HG02981 (cell line): Measurements from ENCODE around the gene PPP3CA.
"Not testable (repeated sequence)": the region's sequence is repeated elsewhere in the genome, so short reads cannot be mapped to it uniquely, and the experiment has no call there.

Experiments used
- ATAC-seq: cut with Tn5 transposase; IDR thresholded peaks from one replicate; pipeline ENCODE4 v1.9.1; 2021; ENCODE audit warnings: mild to moderate bottlenecking, moderate library complexity; ENCODE audit not compliant: unreplicated experiment

The PPP3CA gene

GRCh38 chr4:101258883-101259282 is 88.4 kb downstream of the PPP3CA start:
- no peak for ATAC-seq

DNA sequence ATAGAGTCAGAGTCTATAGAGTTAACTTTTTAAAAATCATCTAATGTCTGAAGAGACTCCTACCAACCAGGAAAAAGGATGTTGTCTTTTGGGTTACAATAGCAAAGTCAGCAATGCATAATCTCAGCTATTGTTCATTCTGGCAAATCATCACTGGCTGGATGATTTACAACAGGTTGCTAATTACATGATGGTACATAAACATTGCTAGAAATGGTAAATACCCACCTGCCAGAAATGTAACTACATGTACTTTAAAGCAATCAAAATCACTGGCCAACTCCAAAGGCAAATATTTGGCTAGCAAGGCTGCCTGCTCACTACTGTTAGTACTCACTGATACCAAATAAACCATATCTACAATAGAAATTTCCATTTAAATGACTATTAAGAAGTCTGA is 91.1 kb downstream of the PPP3CA start:
- ATAC-seq = no peak

DNA sequence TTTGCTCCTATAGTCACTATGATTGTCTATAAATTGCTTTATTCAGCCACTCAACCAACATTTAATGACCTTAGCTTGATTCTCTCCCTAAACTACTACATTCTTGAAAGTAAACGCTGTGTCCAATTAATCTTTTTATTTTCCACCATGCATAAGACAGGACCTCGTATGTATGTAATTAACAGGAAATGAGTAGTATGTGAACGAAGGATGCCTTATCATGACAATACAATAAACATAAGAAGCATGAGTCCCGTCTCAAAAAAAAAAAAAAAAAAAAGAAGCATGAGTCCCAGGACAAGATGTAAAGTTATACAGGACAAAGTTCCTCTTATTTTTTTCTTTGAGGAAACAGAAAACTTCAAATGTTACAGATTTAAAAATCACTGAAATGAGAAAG is 92.5 kb downstream of the PPP3CA start:
- no peak for ATAC-seq

GRCh38 chr4:101253121-101253520 is 94.2 kb downstream of the PPP3CA start:
- no peak for ATAC-seq

- peak; percentile 48 for ATAC-seq
Observed at GRCh38 chr4:101252721-101253120, 94.6 kb downstream of the PPP3CA start.

DNA sequence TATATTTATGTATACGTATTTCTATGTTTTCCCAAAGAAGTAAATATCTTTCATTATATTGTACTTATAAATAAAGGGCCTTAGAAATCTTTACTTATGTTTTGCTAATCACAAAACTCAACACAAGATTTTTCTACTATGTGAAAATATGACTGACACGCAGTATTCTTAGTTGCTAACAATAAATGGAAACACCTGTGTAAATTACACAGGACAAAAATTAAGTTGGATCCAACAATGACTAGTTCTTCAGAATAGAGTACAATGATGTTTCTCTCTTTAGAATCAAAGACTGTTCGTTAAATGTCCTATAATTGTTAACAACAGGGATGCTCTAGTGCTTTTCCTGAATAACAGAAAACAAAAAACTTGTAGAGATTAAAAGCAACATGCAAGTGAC is 96.1 kb downstream of the PPP3CA start:
- no peak for ATAC-seq

GRCh38 chr4:101244349-101244748 is 103.0 kb downstream of the PPP3CA start:
- no peak for ATAC-seq

- no peak for ATAC-seq
Observed at GRCh38 chr4:101242441-101242840, 104.9 kb downstream of the PPP3CA start.

GRCh38 chr4:101240099-101240498 is 107.2 kb downstream of the PPP3CA start:
- ATAC-seq = no peak

DNA sequence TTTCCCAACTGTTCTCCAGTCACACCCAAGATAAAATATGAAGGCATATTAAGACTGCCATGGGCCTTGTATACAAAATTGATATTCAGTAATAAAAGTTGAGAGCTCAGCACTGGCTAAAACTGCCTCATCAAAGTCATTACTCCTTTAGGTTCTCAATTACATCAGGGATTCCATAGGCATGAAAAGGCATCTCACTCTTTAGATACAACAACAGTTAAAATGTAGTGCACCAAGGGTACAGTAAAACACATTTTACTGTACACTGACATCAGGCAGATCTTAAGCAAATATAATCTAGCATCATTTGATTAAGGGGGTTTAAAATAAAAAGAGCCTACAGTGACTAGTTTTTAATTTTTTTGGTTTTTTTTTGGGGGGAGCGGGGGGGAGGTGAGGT is 107.7 kb downstream of the PPP3CA start:
- no peak for ATAC-seq

- ATAC-seq = no peak
Observed at GRCh38 chr4:101238706-101239105, 108.6 kb downstream of the PPP3CA start.

GRCh38 chr4:101237773-101238172 is 109.6 kb downstream of the PPP3CA start:
- no peak for ATAC-seq

GRCh38 chr4:101236097-101236496 is 111.2 kb downstream of the PPP3CA start:
- ATAC-seq = no peak

DNA sequence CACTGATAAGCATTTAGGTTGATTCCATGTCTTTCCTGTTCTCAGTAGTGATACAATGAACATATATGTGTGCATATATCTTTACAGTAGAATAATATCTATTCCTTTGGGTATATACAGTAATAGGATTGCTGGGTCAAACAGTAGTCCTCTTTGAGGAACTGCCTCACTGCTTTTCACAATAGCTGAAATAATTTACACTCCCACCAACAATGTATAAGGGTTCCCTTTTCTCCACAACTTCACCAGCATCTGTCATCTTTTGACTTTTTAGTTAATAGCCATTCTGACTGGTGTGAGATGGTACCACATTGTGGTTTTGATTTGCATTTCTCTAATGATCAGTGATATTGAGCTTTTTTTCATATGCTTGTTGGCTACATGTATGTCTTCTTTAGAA is 113.2 kb downstream of the PPP3CA start:
- not testable (repeated sequence) for ATAC-seq

- ATAC-seq = peak; percentile 81
Observed at GRCh38 chr4:101232074-101232776, 115.1 kb downstream of the PPP3CA start.

DNA sequence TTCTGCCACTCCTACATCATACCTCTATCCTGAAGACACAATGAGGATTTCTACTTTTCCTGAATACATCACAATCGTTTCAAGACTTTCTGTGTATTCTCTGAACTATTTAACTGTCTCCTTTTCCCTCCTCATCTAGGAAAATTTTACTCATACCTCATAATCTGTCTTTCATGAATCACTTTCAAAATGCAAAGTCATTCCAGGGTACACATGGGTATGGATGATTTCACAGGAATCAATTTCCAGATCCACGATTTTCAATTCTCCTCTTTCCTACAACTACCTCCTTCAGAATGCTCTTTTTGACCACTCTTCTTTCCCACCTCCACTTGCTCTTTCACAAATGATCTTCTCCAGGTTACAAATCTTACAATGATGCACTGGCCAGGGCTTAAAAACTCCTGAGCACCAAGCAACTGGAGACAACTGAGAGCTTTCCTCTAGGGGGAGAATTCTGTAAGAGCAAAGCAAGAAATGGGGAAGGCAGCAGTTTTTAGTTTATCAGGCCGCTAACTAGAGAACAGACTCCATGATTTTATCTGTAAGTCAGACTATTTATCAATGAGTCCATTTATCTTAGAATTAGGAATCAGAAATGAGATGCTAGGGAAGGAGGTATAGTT is 116.4 kb downstream of the PPP3CA start:
- no peak for ATAC-seq

GRCh38 chr4:101229116-101229515 is 118.2 kb downstream of the PPP3CA start:
- no peak for ATAC-seq

DNA sequence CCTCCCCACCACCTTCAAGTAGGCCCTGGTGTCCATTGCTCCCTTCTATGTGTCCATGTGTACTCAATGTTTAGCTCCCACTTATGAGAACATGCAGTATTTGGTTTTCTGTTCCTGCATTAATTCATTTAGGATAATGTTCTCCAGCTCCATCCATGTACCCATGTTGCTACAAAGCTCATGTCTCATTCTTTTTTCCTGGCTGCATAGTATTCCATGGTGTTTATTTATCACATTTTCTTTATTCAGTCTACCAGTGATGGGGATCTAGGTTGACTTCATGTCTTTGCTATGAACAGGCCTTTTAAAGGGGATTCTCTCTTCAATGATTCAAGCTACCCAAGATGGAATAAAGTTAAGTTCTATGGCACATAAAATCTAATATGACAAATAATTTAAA is 119.6 kb downstream of the PPP3CA start:
- ATAC-seq = no peak

- no peak for ATAC-seq
Observed at GRCh38 chr4:101224358-101225218, 122.7 kb downstream of the PPP3CA start.

- no peak for ATAC-seq
Observed at GRCh38 chr4:101222156-101222845, 125.0 kb downstream of the PPP3CA start.

DNA sequence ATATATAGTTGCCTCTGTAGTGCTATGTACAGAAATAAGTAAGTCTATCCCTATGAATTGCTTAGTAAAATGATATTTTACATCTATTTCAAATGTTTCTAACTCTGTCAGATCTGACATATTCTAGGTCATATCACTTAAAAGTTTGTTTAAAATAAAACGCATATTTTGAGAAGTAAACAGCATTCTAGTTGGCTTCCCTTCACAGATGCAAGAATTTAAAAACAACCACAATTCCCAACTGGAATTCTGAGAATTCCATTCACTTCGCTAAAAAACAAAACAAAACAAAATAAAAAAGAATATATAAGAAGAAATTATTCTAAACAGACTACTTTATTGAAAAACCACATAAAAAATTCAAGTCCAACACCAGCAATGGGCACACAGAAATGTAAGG is 126.0 kb downstream of the PPP3CA start:
- no peak for ATAC-seq
